WI38 (cell line): Measurements from ENCODE around the gene RAB30.

ENCODE experiments used
- H3K4me3 ChIP-seq: 2 replicates; pipeline ENCODE4 v1.5.1; 2011; ENCODE audit warnings: low read depth, mild to moderate bottlenecking, control low read depth, low read length
- CTCF ChIP-seq: IDR thresholded peaks from 2 replicates; pipeline ENCODE4 v1.5.1; 2012; ENCODE audit warnings: low read depth, mild to moderate bottlenecking, control low read depth, low read length

The RAB30 gene

GRCh38 chr11:82988936-82989627 lies 82.6 kb downstream of the RAB30 start:
- H3K4me3 ChIP-seq, result no peak overlapping the region
- TF ChIP-seq CTCF, result no peak

- H3K4me3 ChIP-seq, result no peak overlapping the region
Observed at GRCh38 chr11:82987997-82988396, 83.7 kb downstream of the RAB30 start.

GRCh38 chr11:82986446-82986845 lies 85.3 kb downstream of the RAB30 start:
- no peak overlapping the region for H3K4me3 ChIP-seq
- TF ChIP-seq CTCF, result no peak

More at GRCh38 chr11:82987997-82988396, 83.7 kb downstream of the RAB30 start:
- no peak for TF ChIP-seq CTCF

- TF ChIP-seq CTCF, result no peak
- no peak overlapping the region for H3K4me3 ChIP-seq
Observed at GRCh38 chr11:82981852-82982251, 89.8 kb downstream of the RAB30 start.

GRCh38 chr11:82980947-82981346 lies 90.8 kb downstream of the RAB30 start:
- TF ChIP-seq CTCF, result no peak
- no peak overlapping the region for H3K4me3 ChIP-seq

- TF ChIP-seq CTCF, result no peak
Observed at GRCh38 chr11:82980292-82980691, 91.4 kb downstream of the RAB30 start.

GRCh38 chr11:82979824-82980223 lies 91.9 kb downstream of the RAB30 start:
- TF ChIP-seq CTCF, result no peak
- no peak overlapping the region for H3K4me3 ChIP-seq

More at GRCh38 chr11:82980292-82980691, 91.4 kb downstream of the RAB30 start:
- no peak overlapping the region for H3K4me3 ChIP-seq
